ENCODE measurements around the gene PROX1.

PROX1 gene

GRCh38 chr1:213980906-213981305 is 6.9 kb upstream of the PROX1 start:
- no peak for DNase-seq (ENCODE audit: low spot score)

- DNase-seq (ENCODE audit: low spot score), result no peak
Observed at GRCh38 chr1:213982289-213982671, 5.5 kb upstream of the PROX1 start.

GRCh38 chr1:213982672-213983492 is 4.9 kb upstream of the PROX1 start:
- DNase-seq (ENCODE audit: low spot score), result no peak

GRCh38 chr1:213983493-213984386 is 4.0 kb upstream of the PROX1 start:
- no peak for DNase-seq (ENCODE audit: low spot score)

- DNase-seq (ENCODE audit: low spot score), result no peak
Observed at GRCh38 chr1:213984387-213985208, 3.2 kb upstream of the PROX1 start.

GRCh38 chr1:213985209-213986019 is 2.4 kb upstream of the PROX1 start:
- no peak for DNase-seq (ENCODE audit: low spot score)

GRCh38 chr1:213986020-213986924 is 1.5 kb upstream of the PROX1 start:
- no peak for DNase-seq (ENCODE audit: low spot score)

- DNase-seq (ENCODE audit: low spot score), result no peak
Observed at GRCh38 chr1:213986925-213987250, 885 bp upstream of the PROX1 start.

- DNase-seq (ENCODE audit: low spot score), result peak; percentile 38
Observed at GRCh38 chr1:213987422-213987926, 299 bp upstream of the PROX1 start.

- peak; percentile 18 for DNase-seq (ENCODE audit: low spot score)
Observed at GRCh38 chr1:213988507-213989001, 781 bp downstream of the PROX1 start.

- no peak for DNase-seq (ENCODE audit: low spot score)
Observed at GRCh38 chr1:213989002-213989855, 1.5 kb downstream of the PROX1 start.

- DNase-seq (ENCODE audit: low spot score), result no peak
Observed at GRCh38 chr1:213993929-213994328, 6.2 kb downstream of the PROX1 start.

GRCh38 chr1:213994888-213995287 is 7.1 kb downstream of the PROX1 start:
- DNase-seq (ENCODE audit: low spot score), result no peak

- no peak for DNase-seq (ENCODE audit: low spot score)
Observed at GRCh38 chr1:213995603-213996002, 7.8 kb downstream of the PROX1 start.

GRCh38 chr1:213996320-213997037 is 8.7 kb downstream of the PROX1 start:
- DNase-seq (ENCODE audit: low spot score), result no peak

- DNase-seq (ENCODE audit: low spot score), result no peak
Observed at GRCh38 chr1:213997038-213997771, 9.4 kb downstream of the PROX1 start.

- no peak for DNase-seq (ENCODE audit: low spot score)
Observed at GRCh38 chr1:213997772-213998107, 10.0 kb downstream of the PROX1 start.

GRCh38 chr1:213998785-213999184 is 11.0 kb downstream of the PROX1 start:
- no peak for DNase-seq (ENCODE audit: low spot score)
